HL-60 (cell line): ENCODE data around the gene PHF21B.

ENCODE experiments used
- DNase-seq, 2 experiments: peaks; one replicate each; pipeline ENCODE4 v3.0.0-alpha.2; 2010 to 2020; ENCODE audit warnings: low read depth in 1 of 2, low spot score in 1 of 2
- H3K27ac ChIP-seq: fragments of 250-450 bp; sonication (Bioruptor Pico); replicated peaks from 2 replicates; pipeline ENCODE4 v1.5.1; 2020; ENCODE audit warnings: mild to moderate bottlenecking, moderate library complexity
- H3K27me3 ChIP-seq: fragments of 250-450 bp; sonication (Bioruptor Pico); 2 replicates; pipeline ENCODE4 v1.5.1; 2021; ENCODE audit warnings: mild to moderate bottlenecking, moderate library complexity; ENCODE audit not compliant: insufficient read depth, poor library complexity, severe bottlenecking
- H3K4me3 ChIP-seq: replicated peaks from 2 replicates; pipeline ENCODE4 v1.5.1; 2011; ENCODE audit warnings: mild to moderate bottlenecking, control low read depth, low read length; ENCODE audit not compliant: insufficient read depth
- GABPA ChIP-seq: IDR thresholded peaks from 2 replicates; pipeline ENCODE4 v1.6.1; 2012; ENCODE audit warnings: low read depth
- POLR2AphosphoS5 ChIP-seq: IDR thresholded peaks from 2 replicates; pipeline ENCODE4 v1.6.1; 2012; ENCODE audit warnings: low read depth
- SPI1 ChIP-seq: IDR thresholded peaks from 2 replicates; pipeline ENCODE4 v1.6.1; 2012; ENCODE audit warnings: low read depth, mild to moderate bottlenecking, borderline replicate concordance
- TF ChIP-seq, protein P1 (sequence below): IDR thresholded peaks from 2 replicates; pipeline ENCODE4 v1.6.1; 2012; ENCODE audit warnings: low read depth; ENCODE audit not compliant: insufficient replicate concordance
- TF ChIP-seq, protein P2 (sequence below): IDR thresholded peaks from one replicate; pipeline ENCODE4 v1.5.1; 2011; ENCODE audit warnings: low read length, control low read depth, inconsistent platforms; ENCODE audit not compliant: insufficient read depth

Gene PHF21B

DNA sequence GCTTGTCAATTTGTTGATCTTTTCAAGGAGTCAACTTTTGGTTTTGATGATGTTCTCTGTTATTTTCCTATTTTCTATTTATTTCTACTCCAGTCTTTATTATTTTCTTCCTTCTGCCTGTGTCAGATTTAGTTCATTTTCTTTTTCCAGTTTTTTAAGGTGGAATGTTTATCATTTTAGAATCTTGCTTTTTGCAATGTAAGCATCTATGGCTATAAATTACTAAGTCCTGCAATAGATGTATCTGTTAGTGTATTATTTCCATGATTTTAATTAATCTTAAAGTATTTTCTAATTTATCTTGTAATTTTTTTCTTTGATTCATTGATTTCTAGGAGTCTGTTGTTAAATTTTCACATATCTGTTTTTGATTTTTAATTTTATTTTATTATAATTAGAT lies 175.7 kb downstream of the PHF21B start:
- DNase-seq, result no peak
- H3K4me3 ChIP-seq, result no peak overlapping the region
- H3K27me3 ChIP-seq, result no peaks in the 10 kb centered on the region
- no peak overlapping the region for H3K27ac ChIP-seq
- TF ChIP-seq, protein P1, sequence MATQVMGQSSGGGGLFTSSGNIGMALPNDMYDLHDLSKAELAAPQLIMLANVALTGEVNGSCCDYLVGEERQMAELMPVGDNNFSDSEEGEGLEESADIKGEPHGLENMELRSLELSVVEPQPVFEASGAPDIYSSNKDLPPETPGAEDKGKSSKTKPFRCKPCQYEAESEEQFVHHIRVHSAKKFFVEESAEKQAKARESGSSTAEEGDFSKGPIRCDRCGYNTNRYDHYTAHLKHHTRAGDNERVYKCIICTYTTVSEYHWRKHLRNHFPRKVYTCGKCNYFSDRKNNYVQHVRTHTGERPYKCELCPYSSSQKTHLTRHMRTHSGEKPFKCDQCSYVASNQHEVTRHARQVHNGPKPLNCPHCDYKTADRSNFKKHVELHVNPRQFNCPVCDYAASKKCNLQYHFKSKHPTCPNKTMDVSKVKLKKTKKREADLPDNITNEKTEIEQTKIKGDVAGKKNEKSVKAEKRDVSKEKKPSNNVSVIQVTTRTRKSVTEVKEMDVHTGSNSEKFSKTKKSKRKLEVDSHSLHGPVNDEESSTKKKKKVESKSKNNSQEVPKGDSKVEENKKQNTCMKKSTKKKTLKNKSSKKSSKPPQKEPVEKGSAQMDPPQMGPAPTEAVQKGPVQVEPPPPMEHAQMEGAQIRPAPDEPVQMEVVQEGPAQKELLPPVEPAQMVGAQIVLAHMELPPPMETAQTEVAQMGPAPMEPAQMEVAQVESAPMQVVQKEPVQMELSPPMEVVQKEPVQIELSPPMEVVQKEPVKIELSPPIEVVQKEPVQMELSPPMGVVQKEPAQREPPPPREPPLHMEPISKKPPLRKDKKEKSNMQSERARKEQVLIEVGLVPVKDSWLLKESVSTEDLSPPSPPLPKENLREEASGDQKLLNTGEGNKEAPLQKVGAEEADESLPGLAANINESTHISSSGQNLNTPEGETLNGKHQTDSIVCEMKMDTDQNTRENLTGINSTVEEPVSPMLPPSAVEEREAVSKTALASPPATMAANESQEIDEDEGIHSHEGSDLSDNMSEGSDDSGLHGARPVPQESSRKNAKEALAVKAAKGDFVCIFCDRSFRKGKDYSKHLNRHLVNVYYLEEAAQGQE, result no peak
- TF ChIP-seq POLR2AphosphoS5 (no peak), SPI1 (no peak)
- TF ChIP-seq, protein P2, sequence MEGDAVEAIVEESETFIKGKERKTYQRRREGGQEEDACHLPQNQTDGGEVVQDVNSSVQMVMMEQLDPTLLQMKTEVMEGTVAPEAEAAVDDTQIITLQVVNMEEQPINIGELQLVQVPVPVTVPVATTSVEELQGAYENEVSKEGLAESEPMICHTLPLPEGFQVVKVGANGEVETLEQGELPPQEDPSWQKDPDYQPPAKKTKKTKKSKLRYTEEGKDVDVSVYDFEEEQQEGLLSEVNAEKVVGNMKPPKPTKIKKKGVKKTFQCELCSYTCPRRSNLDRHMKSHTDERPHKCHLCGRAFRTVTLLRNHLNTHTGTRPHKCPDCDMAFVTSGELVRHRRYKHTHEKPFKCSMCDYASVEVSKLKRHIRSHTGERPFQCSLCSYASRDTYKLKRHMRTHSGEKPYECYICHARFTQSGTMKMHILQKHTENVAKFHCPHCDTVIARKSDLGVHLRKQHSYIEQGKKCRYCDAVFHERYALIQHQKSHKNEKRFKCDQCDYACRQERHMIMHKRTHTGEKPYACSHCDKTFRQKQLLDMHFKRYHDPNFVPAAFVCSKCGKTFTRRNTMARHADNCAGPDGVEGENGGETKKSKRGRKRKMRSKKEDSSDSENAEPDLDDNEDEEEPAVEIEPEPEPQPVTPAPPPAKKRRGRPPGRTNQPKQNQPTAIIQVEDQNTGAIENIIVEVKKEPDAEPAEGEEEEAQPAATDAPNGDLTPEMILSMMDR, result no peak

DNA sequence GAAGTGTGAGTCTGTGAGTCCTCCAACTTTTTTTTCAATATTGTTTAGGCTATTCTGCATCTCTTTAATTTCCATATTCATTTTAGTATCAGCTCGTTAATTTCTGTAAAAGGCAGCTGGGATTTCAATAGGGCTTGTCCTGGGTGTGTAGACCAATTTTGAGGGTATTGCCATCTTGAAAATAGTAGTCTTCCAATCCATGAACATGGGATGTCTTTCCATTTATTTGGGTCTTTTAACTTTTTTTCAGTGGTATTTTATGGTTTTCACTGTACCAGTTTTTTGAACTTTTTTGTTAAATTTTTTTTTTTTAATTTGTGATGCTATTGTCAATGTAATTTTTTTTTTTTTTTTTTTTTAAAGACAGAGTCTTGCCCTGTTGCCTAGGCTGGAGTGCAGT lies 177.9 kb downstream of the PHF21B start:
- H3K27ac ChIP-seq, result no peak overlapping the region
- no peaks in the 10 kb centered on the region for H3K27me3 ChIP-seq
- TF ChIP-seq GABPA (no peak), POLR2AphosphoS5 (no peak), SPI1 (no peak)
- TF ChIP-seq, protein P2, result no peak
- TF ChIP-seq, protein P1, result no peak
- DNase-seq, result no peak
- no peak overlapping the region for H3K4me3 ChIP-seq
